Loucy (cell line): Measurements from ENCODE around the gene SVOPL.

Experiments used
- H2AFZ ChIP-seq: fragments of 200-600 bp; sonication (generic); 2 replicates; pipeline ENCODE4 v1.6.0; 2016; ENCODE audit warnings: antibody characterized with exemption, mild to moderate bottlenecking, low read length, moderate library complexity
- H3F3A ChIP-seq: fragments of 200-600 bp; 2 replicates; pipeline ENCODE4 v1.6.0; 2016; ENCODE audit warnings: antibody characterized with exemption, low read depth, mild to moderate bottlenecking
- H3K27me3 ChIP-seq: fragments of 200-600 bp; sonication (generic); 2 replicates; pipeline ENCODE4 v1.6.1; 2014; ENCODE audit warnings: low read length, mild to moderate bottlenecking; ENCODE audit not compliant: insufficient read depth, poor library complexity, severe bottlenecking
- H3K36me3 ChIP-seq: fragments of 200-600 bp; sonication (generic); 2 replicates; pipeline ENCODE4 v1.6.1; 2016; ENCODE audit warnings: low read length; ENCODE audit not compliant: insufficient read depth
- H3K4me1 ChIP-seq: fragments of 200-600 bp; sonication (generic); 2 replicates; pipeline ENCODE4 v1.5.1; 2014; ENCODE audit warnings: low read length, mild to moderate bottlenecking; ENCODE audit not compliant: insufficient read depth, poor library complexity, severe bottlenecking
- H3K4me2 ChIP-seq: fragments of 200-600 bp; sonication (generic); 2 replicates; pipeline ENCODE4 v1.6.0; 2014; ENCODE audit warnings: antibody characterized with exemption, low read length, low read depth, mild to moderate bottlenecking; ENCODE audit not compliant: poor library complexity, severe bottlenecking
- H3K4me3 ChIP-seq: fragments of 200-600 bp; sonication (generic); 2 replicates; pipeline ENCODE4 v1.5.1; 2014; ENCODE audit warnings: low read length, mild to moderate bottlenecking, mixed read lengths; ENCODE audit not compliant: poor library complexity, severe bottlenecking
- H3K79me2 ChIP-seq: fragments of 200-600 bp; sonication (generic); 2 replicates; pipeline ENCODE4 v1.6.1; 2014; ENCODE audit warnings: low read length; ENCODE audit not compliant: insufficient read depth
- H3K9ac ChIP-seq: fragments of 200-600 bp; sonication (generic); 2 replicates; pipeline ENCODE4 v1.6.0; 2014; ENCODE audit warnings: mild to moderate bottlenecking, low read depth, low read length, moderate library complexity; ENCODE audit not compliant: poor library complexity, severe bottlenecking
- H3K9me2 ChIP-seq: fragments of 200-600 bp; sonication (generic); replicated peaks from 2 replicates; pipeline ENCODE4 v1.6.1; 2016; ENCODE audit warnings: low read depth, low read length, mixed read lengths
- H3K9me3 ChIP-seq: fragments of 200-600 bp; sonication (generic); 2 replicates; pipeline ENCODE4 v1.6.1; 2014; ENCODE audit warnings: mild to moderate bottlenecking, antibody characterized with exemption, low read length, low read depth; ENCODE audit not compliant: insufficient read depth
- H4K20me1 ChIP-seq: fragments of 200-600 bp; sonication (generic); 2 replicates; pipeline ENCODE4 v1.6.0; 2014; ENCODE audit warnings: antibody characterized with exemption, low read length, mild to moderate bottlenecking; ENCODE audit not compliant: insufficient read depth, poor library complexity, severe bottlenecking
- EZH2phosphoT487 ChIP-seq: fragments of 200-600 bp; IDR thresholded peaks from 2 replicates; pipeline ENCODE4 v1.6.1; 2018; ENCODE audit warnings: antibody characterized with exemption, mild to moderate bottlenecking, moderate library complexity, borderline replicate concordance
- TF ChIP-seq, protein P1 (sequence below): fragments of 200-600 bp; sonication (generic); conservative IDR thresholded peaks from 2 replicates; pipeline ENCODE4 v1.5.1; 2014; ENCODE audit warnings: mild to moderate bottlenecking, antibody characterized with exemption, low read length

The SVOPL gene

DNA sequence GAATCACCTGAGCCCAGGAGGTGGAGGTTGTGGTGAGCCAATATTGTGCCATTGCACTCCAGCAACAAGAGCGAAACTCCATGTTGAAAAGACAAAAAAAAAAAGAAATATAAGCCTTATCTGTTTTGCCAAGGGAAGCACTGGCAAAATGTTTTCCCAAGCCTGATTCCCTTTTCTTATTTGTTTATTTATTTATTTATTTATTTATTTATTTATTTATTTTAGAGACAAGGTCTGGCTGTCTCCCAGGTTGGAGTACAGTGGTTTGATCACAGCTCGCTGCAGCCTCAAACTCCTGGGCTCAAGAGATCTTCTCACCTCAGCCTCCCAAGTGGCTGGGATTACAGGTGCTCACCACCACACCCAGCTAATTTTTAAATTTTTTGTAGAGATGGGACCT lies 44.2 kb downstream of the SVOPL start:
- H3K9me2 ChIP-seq: no peaks in the 10 kb centered on the region
- H4K20me1 ChIP-seq: no peaks in the 10 kb centered on the region
- H3K36me3 ChIP-seq: no peaks in the 10 kb centered on the region
- H3K4me3 ChIP-seq: no peak overlapping the region
- H2AFZ ChIP-seq: no peak overlapping the region
- no peaks in the 10 kb centered on the region for H3F3A ChIP-seq
- no peaks in the 10 kb centered on the region for H3K27me3 ChIP-seq
- peaks cover 6% of the 10 kb centered on the region; the same call in 1 of the 2 replicates for H3K9me3 ChIP-seq
- no peak overlapping the region for H3K4me2 ChIP-seq
- TF ChIP-seq, protein P1, sequence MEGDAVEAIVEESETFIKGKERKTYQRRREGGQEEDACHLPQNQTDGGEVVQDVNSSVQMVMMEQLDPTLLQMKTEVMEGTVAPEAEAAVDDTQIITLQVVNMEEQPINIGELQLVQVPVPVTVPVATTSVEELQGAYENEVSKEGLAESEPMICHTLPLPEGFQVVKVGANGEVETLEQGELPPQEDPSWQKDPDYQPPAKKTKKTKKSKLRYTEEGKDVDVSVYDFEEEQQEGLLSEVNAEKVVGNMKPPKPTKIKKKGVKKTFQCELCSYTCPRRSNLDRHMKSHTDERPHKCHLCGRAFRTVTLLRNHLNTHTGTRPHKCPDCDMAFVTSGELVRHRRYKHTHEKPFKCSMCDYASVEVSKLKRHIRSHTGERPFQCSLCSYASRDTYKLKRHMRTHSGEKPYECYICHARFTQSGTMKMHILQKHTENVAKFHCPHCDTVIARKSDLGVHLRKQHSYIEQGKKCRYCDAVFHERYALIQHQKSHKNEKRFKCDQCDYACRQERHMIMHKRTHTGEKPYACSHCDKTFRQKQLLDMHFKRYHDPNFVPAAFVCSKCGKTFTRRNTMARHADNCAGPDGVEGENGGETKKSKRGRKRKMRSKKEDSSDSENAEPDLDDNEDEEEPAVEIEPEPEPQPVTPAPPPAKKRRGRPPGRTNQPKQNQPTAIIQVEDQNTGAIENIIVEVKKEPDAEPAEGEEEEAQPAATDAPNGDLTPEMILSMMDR: no peak
- TF ChIP-seq EZH2phosphoT487: no peak
- no peaks in the 10 kb centered on the region for H3K79me2 ChIP-seq
- H3K4me1 ChIP-seq: no peaks in the 10 kb centered on the region
- no peak overlapping the region for H3K9ac ChIP-seq

DNA sequence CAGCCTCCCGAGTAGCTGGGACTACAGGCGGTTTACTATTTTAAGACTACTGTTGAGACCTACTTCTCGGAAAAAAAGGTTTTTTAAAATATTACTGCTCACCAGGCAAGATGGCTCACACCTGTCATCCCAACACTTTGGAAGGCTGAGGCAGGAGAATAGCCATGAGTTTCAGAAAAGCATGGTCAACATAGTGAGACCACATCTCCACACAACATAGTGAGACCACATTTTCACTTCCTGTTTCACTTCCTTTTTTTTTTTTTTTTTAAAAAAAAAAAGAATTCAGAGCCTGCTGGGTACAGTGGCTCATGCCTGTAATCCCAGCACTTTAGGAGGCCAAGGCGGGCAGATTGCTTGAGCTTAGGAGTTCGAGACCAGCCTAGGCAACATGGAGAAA lies 46.5 kb downstream of the SVOPL start:
- no peaks in the 10 kb centered on the region for H3K36me3 ChIP-seq
- H3F3A ChIP-seq: no peaks in the 10 kb centered on the region
- no peaks in the 10 kb centered on the region for H4K20me1 ChIP-seq
- no peaks in the 10 kb centered on the region for H3K9me2 ChIP-seq
- no peak overlapping the region for H3K4me3 ChIP-seq
- TF ChIP-seq, protein P1: no peak
- no peak for TF ChIP-seq EZH2phosphoT487
- no peak overlapping the region for H3K4me2 ChIP-seq
- no peaks in the 10 kb centered on the region for H3K4me1 ChIP-seq
- peaks cover 6% of the 10 kb centered on the region; the same call in 1 of the 2 replicates for H3K9me3 ChIP-seq
- H2AFZ ChIP-seq: no peak overlapping the region
- no peaks in the 10 kb centered on the region for H3K27me3 ChIP-seq
- H3K9ac ChIP-seq: no peak overlapping the region
- no peaks in the 10 kb centered on the region for H3K79me2 ChIP-seq

DNA sequence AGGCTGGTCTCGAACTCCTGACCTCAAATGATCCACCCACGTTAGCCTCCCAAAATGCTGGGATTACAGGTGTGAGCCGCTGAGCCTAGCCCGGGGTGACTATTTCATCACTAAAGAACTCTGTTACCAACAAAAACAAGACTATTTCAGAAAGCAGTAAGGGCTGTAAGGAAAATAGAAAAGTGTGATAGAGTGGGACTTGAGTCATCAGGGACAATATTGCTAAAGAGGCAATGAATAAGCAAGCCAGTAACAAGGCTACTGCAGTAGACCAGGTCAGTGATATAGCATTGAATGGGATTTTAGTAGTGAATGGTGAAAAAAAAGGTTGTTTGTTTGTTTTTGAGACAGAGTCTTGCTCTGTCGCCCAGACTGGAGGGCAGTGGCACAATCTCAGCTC lies 51.7 kb downstream of the SVOPL start:
- Histone ChIP-seq H3K4me1 (peaks cover 9% of the 10 kb centered on the region), H3K4me3 (no peak overlapping the region), H3K4me2 (no peak overlapping the region), H3K36me3 (no peaks in the 10 kb centered on the region), H3K27me3 (no peaks in the 10 kb centered on the region), H4K20me1 (no peaks in the 10 kb centered on the region), H3K9ac (no peak overlapping the region), H2AFZ (no peak overlapping the region), H3K9me3 (peaks cover 6% of the 10 kb centered on the region; the same call in 1 of the 2 replicates), H3K79me2 (no peaks in the 10 kb centered on the region), H3K9me2 (no peaks in the 10 kb centered on the region), H3F3A (no peaks in the 10 kb centered on the region)
- TF ChIP-seq, protein P1: no peak
- no peak for TF ChIP-seq EZH2phosphoT487
